OCI-LY3 (cell line): Measurements from ENCODE around the gene ELAVL2.

Experiments used
- H2AFZ ChIP-seq: fragments of 200-600, 300-600 bp; shearing (Covaris generic); 2 replicates; pipeline ENCODE4 v1.6.0; 2014; ENCODE audit warnings: antibody characterized with exemption, low read depth, low read length
- H3K27ac ChIP-seq: fragments of 200-600, 300-600 bp; sonication (generic); 2 replicates; pipeline ENCODE4 v1.5.1; 2014; ENCODE audit warnings: mild to moderate bottlenecking, low read length, moderate library complexity, mixed read lengths
- H3K27me3 ChIP-seq: fragments of 200-600, 300-600 bp; sonication (generic); 2 replicates; pipeline ENCODE4 v1.6.1; 2014; ENCODE audit warnings: low read depth, low read length, mixed read lengths
- H3K36me3 ChIP-seq: fragments of 200-600, 300-600 bp; sonication (generic); replicated peaks from 2 replicates; pipeline ENCODE3; 2014; ENCODE audit warnings: low read depth, low read length, mixed read lengths
- H3K4me1 ChIP-seq: fragments of 300-600, 200-600 bp; sonication (generic); 2 replicates; pipeline ENCODE4 v1.6.1; 2014; ENCODE audit warnings: low read length, mixed read lengths
- H3K4me2 ChIP-seq: fragments of 200-600, 300-600 bp; sonication (generic); 2 replicates; pipeline ENCODE4 v1.6.1; 2014; ENCODE audit warnings: low read length, mixed read lengths
- H3K4me3 ChIP-seq: fragments of 300-600, 200-600 bp; sonication (generic); 2 replicates; pipeline ENCODE4 v1.5.1; 2014; ENCODE audit warnings: antibody characterized with exemption, mild to moderate bottlenecking, low read length, moderate library complexity
- H3K79me2 ChIP-seq: fragments of 300-600, 200-600 bp; shearing (Covaris generic); 2 replicates; pipeline ENCODE4 v1.6.1; 2014; ENCODE audit warnings: mild to moderate bottlenecking, low read length, mixed read lengths
- H3K9ac ChIP-seq: fragments of 300-600, 200-600 bp; shearing (Covaris generic); 2 replicates; pipeline ENCODE4 v1.6.0; 2014; ENCODE audit warnings: mild to moderate bottlenecking, low read length, moderate library complexity
- H3K9me3 ChIP-seq: fragments of 200-600, 300-600 bp; shearing (Covaris generic); 2 replicates; pipeline ENCODE4 v1.6.1; 2014; ENCODE audit warnings: low read length, mixed read lengths; ENCODE audit not compliant: insufficient read depth
- H4K20me1 ChIP-seq: fragments of 200-600, 300-600 bp; sonication (generic); 2 replicates; pipeline ENCODE4 v1.6.1; 2016; ENCODE audit warnings: low read length, mixed read lengths; ENCODE audit not compliant: insufficient read depth
- CTCF ChIP-seq: fragments of 200-600, 300-600 bp; sonication (generic); IDR thresholded peaks from 2 replicates; pipeline ENCODE4 v1.5.1; 2014; ENCODE audit warnings: antibody characterized with exemption, low read length, low read depth
- EZH2phosphoT487 ChIP-seq: fragments of 200-600 bp; shearing (Covaris generic); IDR thresholded peaks from 2 replicates; pipeline ENCODE4 v1.6.1; 2018; ENCODE audit warnings: antibody characterized with exemption, mixed run types, low read depth

The ELAVL2 gene

DNA sequence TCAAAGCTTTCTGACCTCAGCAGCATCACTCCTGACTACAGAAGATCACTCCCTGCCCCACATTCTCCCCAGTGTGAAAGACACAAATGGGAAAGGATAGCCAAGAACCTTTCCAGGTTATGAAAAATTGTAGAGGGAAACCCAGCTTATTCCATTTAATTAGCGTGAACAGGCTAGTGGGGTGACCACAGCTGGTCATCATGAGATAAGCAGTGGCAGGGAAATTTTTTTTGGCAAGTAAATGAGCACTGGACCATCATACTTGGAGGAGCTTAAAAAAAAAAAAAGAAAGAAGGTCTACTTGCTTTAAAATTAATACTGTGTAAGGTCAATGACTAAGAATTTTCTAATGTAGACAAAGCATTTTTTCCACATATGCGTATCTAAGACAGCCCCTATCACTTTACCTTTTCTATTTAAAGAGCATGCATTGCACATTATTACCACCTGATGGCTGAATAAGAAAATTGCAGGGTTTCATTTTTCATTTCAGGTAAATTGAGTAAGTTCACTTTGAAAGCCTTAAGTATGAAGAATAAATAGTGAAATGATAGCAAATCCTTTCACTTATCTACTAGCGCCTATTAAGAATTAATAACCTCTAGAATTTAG, 123.6 kb downstream of the ELAVL2 start:
- no peaks in the 10 kb centered on the region for H4K20me1 ChIP-seq
- no peak overlapping the region for H3K4me3 ChIP-seq
- TF ChIP-seq EZH2phosphoT487 (no peak), CTCF (0 out of 2 replicates have a peak, but pooled peaks have one; percentile 20)
- no peaks in the 10 kb centered on the region for H3K79me2 ChIP-seq
- H3K27me3 ChIP-seq: no peaks in the 10 kb centered on the region
- H3K4me2 ChIP-seq: no peak overlapping the region
- H3K9ac ChIP-seq: no peak overlapping the region
- no peaks in the 10 kb centered on the region for H3K4me1 ChIP-seq
- no peaks in the 10 kb centered on the region for H3K9me3 ChIP-seq
- H3K27ac ChIP-seq: no peak overlapping the region
- no peaks in the 10 kb centered on the region for H3K36me3 ChIP-seq
- no peak overlapping the region for H2AFZ ChIP-seq

- no peak overlapping the region for H3K9ac ChIP-seq
- H2AFZ ChIP-seq: no peak overlapping the region
- H4K20me1 ChIP-seq: no peaks in the 10 kb centered on the region
- H3K36me3 ChIP-seq: no peaks in the 10 kb centered on the region
- no peaks in the 10 kb centered on the region for H3K4me1 ChIP-seq
- no peak overlapping the region for H3K4me2 ChIP-seq
- TF ChIP-seq CTCF: no peak
- no peak for TF ChIP-seq EZH2phosphoT487
- no peaks in the 10 kb centered on the region for H3K9me3 ChIP-seq
- H3K27ac ChIP-seq: no peak overlapping the region
- H3K79me2 ChIP-seq: no peaks in the 10 kb centered on the region
- H3K27me3 ChIP-seq: no peaks in the 10 kb centered on the region
- no peak overlapping the region for H3K4me3 ChIP-seq
Measured at GRCh38 chr9:23701291-23701690, 124.7 kb downstream of the ELAVL2 start.

DNA sequence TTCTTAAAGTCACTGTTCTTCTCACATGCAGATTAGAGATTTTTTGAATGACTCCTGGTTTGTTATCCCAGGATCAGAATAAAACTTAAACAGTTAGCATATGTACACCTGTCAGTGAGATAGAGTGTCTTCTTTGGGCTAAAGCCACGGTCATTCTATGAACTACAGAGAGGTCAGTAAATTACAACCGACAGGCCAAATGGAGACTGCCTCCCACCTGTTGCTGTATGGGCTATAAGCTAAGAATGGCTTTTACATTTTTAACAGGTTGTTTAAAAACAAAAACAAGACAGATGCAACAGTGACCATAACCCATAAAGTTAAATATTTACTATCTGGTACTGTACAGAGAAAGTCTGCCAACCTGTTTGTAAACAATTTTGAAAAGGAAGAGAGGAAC, 125.7 kb downstream of the ELAVL2 start:
- TF ChIP-seq CTCF (no peak), EZH2phosphoT487 (no peak)
- Histone ChIP-seq H2AFZ (no peak overlapping the region), H4K20me1 (no peaks in the 10 kb centered on the region), H3K36me3 (no peaks in the 10 kb centered on the region), H3K27me3 (no peaks in the 10 kb centered on the region), H3K4me3 (no peak overlapping the region), H3K27ac (no peak overlapping the region), H3K4me1 (no peaks in the 10 kb centered on the region), H3K4me2 (no peak overlapping the region), H3K9ac (no peak overlapping the region), H3K79me2 (no peaks in the 10 kb centered on the region), H3K9me3 (no peaks in the 10 kb centered on the region)

GRCh38 chr9:23698161-23698560, 127.9 kb downstream of the ELAVL2 start:
- H3K4me2 ChIP-seq: no peak overlapping the region

More at GRCh38 chr9:23698161-23698560, 127.9 kb downstream of the ELAVL2 start:
- no peaks in the 10 kb centered on the region for H3K9me3 ChIP-seq
- no peak overlapping the region for H3K27ac ChIP-seq
- no peaks in the 10 kb centered on the region for H3K79me2 ChIP-seq
- H4K20me1 ChIP-seq: no peaks in the 10 kb centered on the region
- no peaks in the 10 kb centered on the region for H3K4me1 ChIP-seq
- H3K4me3 ChIP-seq: no peak overlapping the region
- no peak overlapping the region for H2AFZ ChIP-seq
- no peak overlapping the region for H3K9ac ChIP-seq
- no peak for TF ChIP-seq CTCF
- no peak for TF ChIP-seq EZH2phosphoT487
- H3K36me3 ChIP-seq: no peaks in the 10 kb centered on the region
- no peaks in the 10 kb centered on the region for H3K27me3 ChIP-seq
